MM.1S (cell line): ENCODE measurements around the gene VAMP2.

Experiments used
- DNase-seq: peaks from one replicate; pipeline ENCODE4 v3.0.0-alpha.2; 2015
- H2AFZ ChIP-seq: fragments of 300-600 bp; sonication (generic); 2 replicates; pipeline ENCODE4 v1.6.0; 2016; ENCODE audit warnings: antibody characterized with exemption, low read length
- H3F3A ChIP-seq: fragments of 300-600 bp; sonication (generic); 2 replicates; pipeline ENCODE4 v1.6.1; 2016; ENCODE audit warnings: mild to moderate bottlenecking, antibody characterized with exemption, low read length, moderate library complexity, mixed read lengths; ENCODE audit not compliant: insufficient read depth
- H3K27ac ChIP-seq: fragments of 300-600 bp; sonication (generic); 2 replicates; pipeline ENCODE4 v1.5.1; 2016; ENCODE audit warnings: mild to moderate bottlenecking, low read length
- H3K27me3 ChIP-seq: fragments of 300-600 bp; sonication (generic); replicated peaks from 2 replicates; pipeline ENCODE4 v1.6.0; 2016; ENCODE audit warnings: low read length; ENCODE audit not compliant: insufficient read depth
- H3K36me3 ChIP-seq: fragments of 300-600 bp; sonication (generic); replicated peaks from 2 replicates; pipeline ENCODE4 v1.6.1; 2016; ENCODE audit warnings: mild to moderate bottlenecking, low read length, mixed read lengths; ENCODE audit not compliant: insufficient read depth
- H3K4me1 ChIP-seq: fragments of 300-600 bp; sonication (generic); 2 replicates; pipeline ENCODE4 v1.6.1; 2016; ENCODE audit warnings: low read length, mixed read lengths
- H3K4me2 ChIP-seq: fragments of 300-600 bp; sonication (generic); 2 replicates; pipeline ENCODE4 v1.6.0; 2016; ENCODE audit warnings: low read depth, low read length
- H3K4me3 ChIP-seq: fragments of 300-600 bp; sonication (generic); 2 replicates; pipeline ENCODE4 v1.5.1; 2016; ENCODE audit warnings: low read length, mixed read lengths
- H3K79me2 ChIP-seq: fragments of 300-600 bp; sonication (generic); 2 replicates; pipeline ENCODE4 v1.6.1; 2016; ENCODE audit warnings: mixed run types, low read length, mixed read lengths
- H3K9ac ChIP-seq: fragments of 300-600 bp; sonication (generic); 2 replicates; pipeline ENCODE4 v1.6.1; 2016; ENCODE audit warnings: low read length, mixed read lengths
- H3K9me2 ChIP-seq: fragments of 300-600 bp; sonication (generic); replicated peaks from 2 replicates; pipeline ENCODE4 v1.6.1; 2016; ENCODE audit warnings: mild to moderate bottlenecking, low read length, mixed read lengths; ENCODE audit not compliant: insufficient read depth
- H3K9me3 ChIP-seq: fragments of 300-600 bp; sonication (generic); replicated peaks from 2 replicates; pipeline ENCODE4 v1.6.1; 2016; ENCODE audit warnings: mild to moderate bottlenecking, low read length, mixed read lengths; ENCODE audit not compliant: insufficient read depth
- H4K20me1 ChIP-seq: fragments of 300-600 bp; sonication (generic); 2 replicates; pipeline ENCODE4 v1.6.1; 2016; ENCODE audit warnings: mild to moderate bottlenecking, low read length, moderate library complexity, mixed read lengths; ENCODE audit not compliant: insufficient read depth
- CTCF ChIP-seq: fragments of 300-600 bp; sonication (generic); IDR thresholded peaks from 2 replicates; pipeline ENCODE4 v1.5.1; 2016; ENCODE audit warnings: antibody characterized with exemption, low read length, mixed read lengths
- EZH2 ChIP-seq: fragments of 300-600 bp; sonication (generic); optimal IDR thresholded peaks from 2 replicates; pipeline ENCODE3; 2017; ENCODE audit warnings: low read depth, mild to moderate bottlenecking, antibody characterized with exemption, low read length, mixed read lengths
- EZH2phosphoT487 ChIP-seq: fragments of 300-600 bp; sonication (generic); IDR thresholded peaks from 2 replicates; pipeline ENCODE4 v1.6.1; 2018; ENCODE audit warnings: antibody characterized with exemption, low read length

Gene VAMP2

GRCh38 chr17:8147805-8148404, 14.8 kb downstream of the VAMP2 start:
- H3K4me2 ChIP-seq: no peak overlapping the region
- TF ChIP-seq EZH2: no peak
- TF ChIP-seq EZH2phosphoT487: no peak
- no peak for TF ChIP-seq CTCF
- H3K36me3 ChIP-seq: no peaks in the 10 kb centered on the region; the same call in 1 of the 2 replicates

GRCh38 chr17:8147141-8147804, 15.5 kb downstream of the VAMP2 start:
- peaks cover 26% of the 10 kb centered on the region for H3K79me2 ChIP-seq
- no peak overlapping the region for H3K9ac ChIP-seq
- H3K9me2 ChIP-seq: no peaks in the 10 kb centered on the region
- no peak overlapping the region for H2AFZ ChIP-seq
- H3K27me3 ChIP-seq: no peaks in the 10 kb centered on the region
- DNase-seq: no peak
- no peak overlapping the region for H3K4me3 ChIP-seq
- H3K4me1 ChIP-seq: peaks cover 8% of the 10 kb centered on the region
- H3F3A ChIP-seq: peaks cover 8% of the 10 kb centered on the region
- no peaks in the 10 kb centered on the region; the same call in 1 of the 2 replicates for H3K36me3 ChIP-seq
- H3K4me2 ChIP-seq: no peak overlapping the region
- H3K27ac ChIP-seq: no peak overlapping the region
- no peaks in the 10 kb centered on the region for H3K9me3 ChIP-seq
- H4K20me1 ChIP-seq: no peaks in the 10 kb centered on the region
- no peak for TF ChIP-seq EZH2phosphoT487
- TF ChIP-seq EZH2: no peak
- TF ChIP-seq CTCF: no peak

More at GRCh38 chr17:8147805-8148404, 14.8 kb downstream of the VAMP2 start:
- peaks cover 26% of the 10 kb centered on the region for H3K79me2 ChIP-seq
- no peak for DNase-seq
- no peaks in the 10 kb centered on the region for H3K9me2 ChIP-seq
- no peaks in the 10 kb centered on the region for H3K27me3 ChIP-seq
- H4K20me1 ChIP-seq: no peaks in the 10 kb centered on the region
- peaks cover 8% of the 10 kb centered on the region for H3F3A ChIP-seq
- H3K27ac ChIP-seq: no peak overlapping the region
- no peak overlapping the region for H3K4me3 ChIP-seq
- H3K9me3 ChIP-seq: no peaks in the 10 kb centered on the region
- H3K9ac ChIP-seq: no peak overlapping the region
- no peak overlapping the region for H2AFZ ChIP-seq
- peaks cover 13% of the 10 kb centered on the region for H3K4me1 ChIP-seq

- Histone ChIP-seq H3K27ac (no peak overlapping the region), H3K9me2 (no peaks in the 10 kb centered on the region), H3K4me3 (no peak overlapping the region), H3F3A (peaks cover 3% of the 10 kb centered on the region), H3K4me1 (peaks cover 8% of the 10 kb centered on the region), H3K9me3 (no peaks in the 10 kb centered on the region), H3K36me3 (no peaks in the 10 kb centered on the region; the same call in 1 of the 2 replicates), H2AFZ (no peak overlapping the region), H4K20me1 (no peaks in the 10 kb centered on the region), H3K9ac (no peak overlapping the region), H3K79me2 (peaks cover 21% of the 10 kb centered on the region), H3K4me2 (no peak overlapping the region), H3K27me3 (no peaks in the 10 kb centered on the region)
- TF ChIP-seq EZH2phosphoT487 (no peak), EZH2 (no peak), CTCF (no peak)
- no peak for DNase-seq
These were observed 16.2 kb downstream of the VAMP2 start for GRCh38 chr17:8146381-8147140.
